ENCODE results near the gene AJUBA. TPM values are rescaled to one million over a fixed set of nuclear protein-coding genes. Genes with fewer than 3 reads are reported as not detected.
"Not testable (repeated sequence)": the region's sequence is repeated elsewhere in the genome, so short reads cannot be mapped to it uniquely, and the experiment has no call there.

The AJUBA gene
- total RNA-seq, 1 experiment from 2014 or later = 42.6 TPM

DNA sequence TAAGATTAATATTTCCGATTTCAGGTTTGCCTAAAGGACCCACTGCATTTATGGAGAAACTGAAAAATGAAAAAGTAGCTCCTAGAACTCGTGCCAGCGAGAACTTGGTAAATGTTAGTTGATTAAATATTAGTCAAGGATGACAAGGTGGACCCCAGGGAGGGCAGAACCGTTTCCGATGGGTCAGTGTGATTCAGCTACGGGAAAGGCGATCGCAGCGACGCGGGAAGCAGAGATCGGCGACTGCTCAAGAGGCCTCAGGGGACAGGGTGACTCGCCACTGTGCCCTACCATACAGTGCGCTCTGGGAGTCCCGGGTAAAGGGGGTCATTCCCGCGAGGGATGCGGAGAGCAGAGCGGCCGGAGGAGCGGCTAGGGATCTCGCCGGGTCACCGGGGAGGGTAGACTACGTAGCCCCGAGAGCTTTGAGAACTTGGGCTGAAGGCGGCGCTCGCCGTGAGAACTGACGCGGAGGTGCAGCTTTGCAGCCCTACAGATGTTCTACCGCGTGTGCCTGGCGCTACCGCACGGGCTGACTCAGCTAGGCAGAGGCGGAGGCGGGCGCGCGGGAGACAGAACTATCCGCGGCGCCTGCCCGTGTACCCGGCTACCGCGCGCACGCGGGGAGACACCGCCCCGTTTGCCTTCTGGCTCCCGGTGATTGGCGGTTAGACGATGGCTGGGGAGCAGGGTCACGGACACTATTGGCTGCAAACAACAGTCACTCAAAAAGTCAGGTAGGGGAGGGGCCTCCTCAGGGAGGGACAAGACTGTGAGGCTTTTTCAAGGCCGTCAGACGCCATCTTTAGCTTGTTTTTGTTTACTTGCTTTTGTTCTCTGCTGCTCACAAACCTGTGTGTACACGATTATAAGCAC is 24.4 kb upstream of the AJUBA start:
- Histone ChIP-seq H2AFZ (peak overlapping the region; percentile 93), H3K9me3 (ENCODE audit: insufficient read depth, low read depth) (no peaks in the 10 kb centered on the region), H3F3A (ENCODE audit: insufficient read depth, low read depth) (peaks cover 25% of the 10 kb centered on the region; the same call in 1 of the 2 replicates), H3K79me2 (ENCODE audit: low read depth) (no peaks in the 10 kb centered on the region; the same call in 1 of the 2 replicates), H3K4me1 (replicated peaks; ENCODE audit: insufficient read depth) (peaks cover 34% of the 10 kb centered on the region), H3K4me2 (peak overlapping the region; percentile 93), H3K36me3 (ENCODE audit: low read depth) (no peaks in the 10 kb centered on the region), H3K27ac (peak overlapping the region; percentile 74), H4K20me1 (ENCODE audit: insufficient read depth) (no peaks in the 10 kb centered on the region), H3K4me3 (peak overlapping the region; percentile 74), H3K9me2 (ENCODE audit: insufficient read depth) (no peaks in the 10 kb centered on the region), H3K27me3 (ENCODE audit: insufficient read depth, low read depth) (no peaks in the 10 kb centered on the region)
- POLR2A ChIA-PET (ENCODE audit: unreplicated experiment) = interaction anchor here (0.5 to 0.7 kb wide), 4 partner anchors 12 to 276 kb away, joined by 3 to 4 read pairs (median 3); partner anchors contain the start of gene PSMB5
- CTCF ChIA-PET = interaction anchor here (0.6 to 1.6 kb wide), 7 partner anchors 12 to 294 kb away, joined by 3 to 21 read pairs (median 3); partner anchors contain the start of gene AJUBA
- intact Hi-C loops (cut with micrococcal nuclease; ENCODE audit: unreplicated experiment) = no loop called here
- peak; percentile 86 to 92 for DNase-seq
- TSS peak; percentile 5 for BruUV-seq (replicated peaks)
- no peak for TF ChIP-seq EZH2 (IDR thresholded peaks at IDR 0.05; ENCODE audit: low read depth)
- TF ChIP-seq, protein P1, sequence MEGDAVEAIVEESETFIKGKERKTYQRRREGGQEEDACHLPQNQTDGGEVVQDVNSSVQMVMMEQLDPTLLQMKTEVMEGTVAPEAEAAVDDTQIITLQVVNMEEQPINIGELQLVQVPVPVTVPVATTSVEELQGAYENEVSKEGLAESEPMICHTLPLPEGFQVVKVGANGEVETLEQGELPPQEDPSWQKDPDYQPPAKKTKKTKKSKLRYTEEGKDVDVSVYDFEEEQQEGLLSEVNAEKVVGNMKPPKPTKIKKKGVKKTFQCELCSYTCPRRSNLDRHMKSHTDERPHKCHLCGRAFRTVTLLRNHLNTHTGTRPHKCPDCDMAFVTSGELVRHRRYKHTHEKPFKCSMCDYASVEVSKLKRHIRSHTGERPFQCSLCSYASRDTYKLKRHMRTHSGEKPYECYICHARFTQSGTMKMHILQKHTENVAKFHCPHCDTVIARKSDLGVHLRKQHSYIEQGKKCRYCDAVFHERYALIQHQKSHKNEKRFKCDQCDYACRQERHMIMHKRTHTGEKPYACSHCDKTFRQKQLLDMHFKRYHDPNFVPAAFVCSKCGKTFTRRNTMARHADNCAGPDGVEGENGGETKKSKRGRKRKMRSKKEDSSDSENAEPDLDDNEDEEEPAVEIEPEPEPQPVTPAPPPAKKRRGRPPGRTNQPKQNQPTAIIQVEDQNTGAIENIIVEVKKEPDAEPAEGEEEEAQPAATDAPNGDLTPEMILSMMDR (conservative IDR thresholded peaks at IDR 0.05) = no peak

GRCh38 chr14:23006188-23006534 is 23.8 kb upstream of the AJUBA start:
- Histone ChIP-seq H3K27me3 (ENCODE audit: insufficient read depth, low read depth) (no peaks in the 10 kb centered on the region), H4K20me1 (ENCODE audit: insufficient read depth) (no peaks in the 10 kb centered on the region), H3K79me2 (ENCODE audit: low read depth) (no peaks in the 10 kb centered on the region; the same call in 1 of the 2 replicates), H3K9me2 (ENCODE audit: insufficient read depth) (no peaks in the 10 kb centered on the region), H3K4me1 (replicated peaks; ENCODE audit: insufficient read depth) (peaks cover 34% of the 10 kb centered on the region), H3K4me3 (peak overlapping the region; percentile 74), H3K4me2 (peak overlapping the region; percentile 93), H3F3A (ENCODE audit: insufficient read depth, low read depth) (peaks cover 25% of the 10 kb centered on the region; the same call in 1 of the 2 replicates), H2AFZ (peak overlapping the region; percentile 93; the same call in 1 of the 2 replicates), H3K9me3 (ENCODE audit: insufficient read depth, low read depth) (no peaks in the 10 kb centered on the region), H3K27ac (peak overlapping the region; percentile 74), H3K36me3 (ENCODE audit: low read depth) (no peaks in the 10 kb centered on the region)
- no peak for TF ChIP-seq EZH2 (IDR thresholded peaks at IDR 0.05; ENCODE audit: low read depth)
- TF ChIP-seq, protein P1 (conservative IDR thresholded peaks at IDR 0.05) = no peak
- intact Hi-C loops (cut with micrococcal nuclease; ENCODE audit: unreplicated experiment) = no loop called here
- no TSS peak for BruUV-seq (replicated peaks)
- ChIA-PET CTCF (interaction anchor here (0.6 to 1.0 kb wide), 3 partner anchors 50 to 293 kb away, joined by 3 read pairs; no protein-coding TSS in a partner anchor), POLR2A (ENCODE audit: unreplicated experiment) (interaction anchor here (0.6 kb wide), 3 partner anchors 11 to 294 kb away, joined by 3 to 5 read pairs (median 3); partner anchors contain the start of gene PSMB5)
- DNase-seq = no peak

GRCh38 chr14:23005451-23006187 is 23.3 kb upstream of the AJUBA start:
- CTCF ChIA-PET = interaction anchor here (0.6 kb wide), 1 partner anchor 293 kb away, joined by 3 read pairs; no protein-coding TSS in a partner anchor
- TF ChIP-seq, protein P1 (conservative IDR thresholded peaks at IDR 0.05) = no peak
- TF ChIP-seq EZH2 (IDR thresholded peaks at IDR 0.05; ENCODE audit: low read depth) = no peak
- Histone ChIP-seq H3K4me3 (peak overlapping the region; percentile 74), H3K27ac (peak overlapping the region; percentile 74), H3K27me3 (ENCODE audit: insufficient read depth, low read depth) (no peaks in the 10 kb centered on the region), H3K9me2 (ENCODE audit: insufficient read depth) (no peaks in the 10 kb centered on the region), H4K20me1 (ENCODE audit: insufficient read depth) (no peaks in the 10 kb centered on the region), H3K79me2 (ENCODE audit: low read depth) (no peaks in the 10 kb centered on the region; the same call in 1 of the 2 replicates), H3F3A (ENCODE audit: insufficient read depth, low read depth) (peaks cover 25% of the 10 kb centered on the region; the same call in 1 of the 2 replicates), H3K4me2 (peak overlapping the region; percentile 93), H3K9me3 (ENCODE audit: insufficient read depth, low read depth) (no peaks in the 10 kb centered on the region), H2AFZ (peak overlapping the region; percentile 93; the same call in 1 of the 2 replicates), H3K4me1 (replicated peaks; ENCODE audit: insufficient read depth) (peaks cover 34% of the 10 kb centered on the region), H3K36me3 (ENCODE audit: low read depth) (no peaks in the 10 kb centered on the region)
- no TSS peak for BruUV-seq (replicated peaks)
- POLR2A ChIA-PET (ENCODE audit: unreplicated experiment) = interaction anchor here (0.6 kb wide), 2 partner anchors 29 to 295 kb away, joined by 3 to 5 read pairs; partner anchors contain the start of gene PSMB5
- no peak for DNase-seq
- intact Hi-C loops (cut with micrococcal nuclease; ENCODE audit: unreplicated experiment) = no loop called here

DNA sequence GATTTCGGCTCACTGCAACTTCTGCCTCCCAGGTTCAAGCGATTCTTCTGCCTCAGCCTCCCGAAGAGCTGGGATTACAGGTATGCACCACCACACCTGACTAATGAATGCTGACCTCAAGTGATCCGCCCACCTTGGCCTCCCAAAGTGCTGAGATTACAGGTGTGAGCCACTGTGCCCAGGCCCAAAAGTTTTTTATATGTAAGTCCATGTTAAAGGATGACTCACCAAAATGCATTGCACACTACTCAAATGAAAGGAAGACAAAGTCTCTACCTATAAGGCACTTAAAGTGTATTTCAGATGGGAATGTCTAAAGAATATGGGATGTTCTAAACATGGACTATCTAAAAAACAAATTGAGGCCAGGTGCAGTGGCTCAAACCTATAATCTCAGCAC is 21.9 kb upstream of the AJUBA start:
- Histone ChIP-seq H3F3A (ENCODE audit: insufficient read depth, low read depth) (peaks cover 17% of the 10 kb centered on the region; the same call in 1 of the 2 replicates), H3K4me1 (replicated peaks; ENCODE audit: insufficient read depth) (peaks cover 30% of the 10 kb centered on the region)
- intact Hi-C loops (cut with micrococcal nuclease; ENCODE audit: unreplicated experiment); H3K27ac ChIP-seq; POLR2A ChIA-PET (ENCODE audit: unreplicated experiment); H3K4me3 ChIP-seq; H3K4me2 ChIP-seq; H4K20me1 ChIP-seq (ENCODE audit: insufficient read depth); CTCF ChIA-PET; H3K36me3 ChIP-seq (ENCODE audit: low read depth); H2AFZ ChIP-seq; H3K9me3 ChIP-seq (ENCODE audit: insufficient read depth, low read depth); BruUV-seq (replicated peaks); H3K9me2 ChIP-seq (ENCODE audit: insufficient read depth); H3K27me3 ChIP-seq (ENCODE audit: insufficient read depth, low read depth); DNase-seq; H3K79me2 ChIP-seq (ENCODE audit: low read depth): not testable (repeated sequence)
